Stimulated activated CD4-positive, alpha-beta T cell treated with anti-CD3 and anti-CD28 coated beads, TNF-alpha, amount 100 ng/mL, for 4 hours (primary cell): ENCODE data around the gene SPINK1.
"Not testable (repeated sequence)": the region's sequence is repeated elsewhere in the genome, so short reads cannot be mapped to it uniquely, and the experiment has no call there.

Source experiments
- DNase-seq, 3 experiments: peaks; one replicate each; pipeline ENCODE4 v3.0.0-alpha.2; 2020; ENCODE audit warnings: low read depth in 3 of 3

Gene SPINK1

GRCh38 chr5:147831465-147831864 is at the start of gene SPINK1:
TSS of gene SPINK1 (minus strand) at chr5:147831671. CDS start at chr5:147831577, 94 bp downstream.
- no peak for DNase-seq

GRCh38 chr5:147880487-147880886 is 49.0 kb upstream of the SPINK1 start:
- DNase-seq = no peak

GRCh38 chr5:147879784-147880183 is 48.3 kb upstream of the SPINK1 start:
- DNase-seq = no peak

- no peak for DNase-seq
Measured at GRCh38 chr5:147878066-147878759, 46.7 kb upstream of the SPINK1 start, which contains the start of gene SCGB3A2. TSS of gene SCGB3A2 (plus strand) at chr5:147878711. CDS start at chr5:147878804, 93 bp downstream.

- DNase-seq = no peak
Measured at GRCh38 chr5:147876626-147877025, 45.2 kb upstream of the SPINK1 start.

- DNase-seq = no peak
Measured at GRCh38 chr5:147876141-147876540, 44.7 kb upstream of the SPINK1 start.

GRCh38 chr5:147874910-147875367 is 43.5 kb upstream of the SPINK1 start:
- DNase-seq = no peak

GRCh38 chr5:147874118-147874875 is 42.8 kb upstream of the SPINK1 start:
- DNase-seq = not testable (repeated sequence)

GRCh38 chr5:147872744-147873435 is 41.4 kb upstream of the SPINK1 start:
- not testable (repeated sequence) for DNase-seq

- not testable (repeated sequence) for DNase-seq
Measured at GRCh38 chr5:147871980-147872549, 40.6 kb upstream of the SPINK1 start.

- DNase-seq = not testable (repeated sequence)
Measured at GRCh38 chr5:147869892-147870291, 38.4 kb upstream of the SPINK1 start.

- no peak for DNase-seq
Measured at GRCh38 chr5:147869112-147869511, 37.6 kb upstream of the SPINK1 start.

- DNase-seq = no peak
Measured at GRCh38 chr5:147863454-147864158, 32.1 kb upstream of the SPINK1 start.

GRCh38 chr5:147860641-147861025 is 29.2 kb upstream of the SPINK1 start:
- DNase-seq = no peak

GRCh38 chr5:147859962-147860640 is 28.6 kb upstream of the SPINK1 start:
- DNase-seq = no peak

- DNase-seq = no peak
Measured at GRCh38 chr5:147858565-147858964, 27.1 kb upstream of the SPINK1 start.

GRCh38 chr5:147857302-147858129 is 26.0 kb upstream of the SPINK1 start:
- DNase-seq = no peak

- DNase-seq = no peak
Measured at GRCh38 chr5:147856801-147857200, 25.3 kb upstream of the SPINK1 start.

- no peak for DNase-seq
Measured at GRCh38 chr5:147855774-147856069, 24.3 kb upstream of the SPINK1 start.
